HUES6 (cell line): ENCODE data around the gene CEP41.
A peak's percentile ranks its signal among the peaks of the same experiment; 100 is the strongest.

Source experiments
- H3K27ac ChIP-seq: 2 replicates; pipeline ENCODE4 v1.7.0; 2013; ENCODE audit warnings: low read depth, mild to moderate bottlenecking, low read length, inconsistent platforms
- H3K27me3 ChIP-seq: 2 replicates; pipeline ENCODE4 v1.6.1; 2013; ENCODE audit warnings: low read length; ENCODE audit not compliant: control insufficient read depth, insufficient read depth
- H3K36me3 ChIP-seq: 2 replicates; pipeline ENCODE4 v1.6.1; 2013; ENCODE audit warnings: low read length; ENCODE audit not compliant: control insufficient read depth, insufficient read depth
- H3K4me1 ChIP-seq: 2 replicates; pipeline ENCODE4 v1.6.1; 2013; ENCODE audit warnings: low read length; ENCODE audit not compliant: control insufficient read depth, insufficient read depth
- H3K4me3 ChIP-seq: 2 replicates; pipeline ENCODE4 v1.5.1; 2013; ENCODE audit warnings: low read depth, low read length
- H3K9ac ChIP-seq: one replicate; pipeline ENCODE4 v1.6.1; 2013; ENCODE audit warnings: mild to moderate bottlenecking, low read length
- H3K9me3 ChIP-seq: 2 replicates; pipeline ENCODE4 v1.6.1; 2013; ENCODE audit warnings: low read depth, low read length; ENCODE audit not compliant: control insufficient read depth, insufficient read depth

CEP41 gene

GRCh38 chr7:130367836-130368746, 72.7 kb downstream of the CEP41 start:
- Histone ChIP-seq H3K36me3 (no peaks in the 10 kb centered on the region), H3K9ac (no peak overlapping the region), H3K27ac (no peak overlapping the region), H3K4me3 (no peak overlapping the region), H3K9me3 (peaks cover 4% of the 10 kb centered on the region; the same call in 1 of the 2 replicates), H3K27me3 (no peaks in the 10 kb centered on the region), H3K4me1 (peaks cover 40% of the 10 kb centered on the region)

GRCh38 chr7:130367088-130367755, 73.6 kb downstream of the CEP41 start:
- no peaks in the 10 kb centered on the region for H3K27me3 ChIP-seq
- no peak overlapping the region for H3K27ac ChIP-seq
- peaks cover 32% of the 10 kb centered on the region for H3K4me1 ChIP-seq
- H3K36me3 ChIP-seq, result no peaks in the 10 kb centered on the region
- no peak overlapping the region for H3K9ac ChIP-seq
- H3K9me3 ChIP-seq, result peaks cover 4% of the 10 kb centered on the region; the same call in 1 of the 2 replicates
- no peak overlapping the region for H3K4me3 ChIP-seq

GRCh38 chr7:130366564-130366963, 74.3 kb downstream of the CEP41 start:
- H3K4me3 ChIP-seq, result no peak overlapping the region
- H3K27ac ChIP-seq, result no peak overlapping the region
- H3K4me1 ChIP-seq, result peaks cover 32% of the 10 kb centered on the region
- H3K9ac ChIP-seq, result no peak overlapping the region
- H3K27me3 ChIP-seq, result no peaks in the 10 kb centered on the region
- H3K9me3 ChIP-seq, result no peaks in the 10 kb centered on the region
- no peaks in the 10 kb centered on the region for H3K36me3 ChIP-seq

GRCh38 chr7:130365511-130366441, 75.0 kb downstream of the CEP41 start:
- Histone ChIP-seq H3K27me3 (no peaks in the 10 kb centered on the region), H3K4me1 (peaks cover 28% of the 10 kb centered on the region), H3K4me3 (no peak overlapping the region), H3K36me3 (no peaks in the 10 kb centered on the region), H3K9me3 (peaks cover 3% of the 10 kb centered on the region; the same call in 1 of the 2 replicates), H3K27ac (peak overlapping the region; percentile 31; the same call in 1 of the 2 replicates), H3K9ac (peak overlapping the region; percentile 5)

GRCh38 chr7:130365088-130365487, 75.7 kb downstream of the CEP41 start:
- no peak overlapping the region for H3K9ac ChIP-seq
- H3K36me3 ChIP-seq, result no peaks in the 10 kb centered on the region
- H3K27me3 ChIP-seq, result no peaks in the 10 kb centered on the region
- peaks cover 28% of the 10 kb centered on the region for H3K4me1 ChIP-seq
- peaks cover 5% of the 10 kb centered on the region; the same call in 1 of the 2 replicates for H3K9me3 ChIP-seq
- no peak overlapping the region for H3K4me3 ChIP-seq
- peak overlapping the region; percentile 31; the same call in 1 of the 2 replicates for H3K27ac ChIP-seq

- no peaks in the 10 kb centered on the region for H3K36me3 ChIP-seq
- H3K27me3 ChIP-seq, result no peaks in the 10 kb centered on the region
- H3K4me3 ChIP-seq, result no peak overlapping the region
- H3K9ac ChIP-seq, result no peak overlapping the region
- peaks cover 11% of the 10 kb centered on the region; the same call in 1 of the 2 replicates for H3K9me3 ChIP-seq
- H3K27ac ChIP-seq, result no peak overlapping the region
- peaks cover 25% of the 10 kb centered on the region for H3K4me1 ChIP-seq
These were observed 76.4 kb downstream of the CEP41 start for GRCh38 chr7:130364451-130364850.

GRCh38 chr7:130363026-130363847, 77.6 kb downstream of the CEP41 start:
- peaks cover 22% of the 10 kb centered on the region for H3K9me3 ChIP-seq
- H3K4me1 ChIP-seq, result peaks cover 13% of the 10 kb centered on the region
- no peaks in the 10 kb centered on the region for H3K36me3 ChIP-seq
- H3K9ac ChIP-seq, result no peak overlapping the region
- H3K27me3 ChIP-seq, result no peaks in the 10 kb centered on the region
- no peak overlapping the region for H3K27ac ChIP-seq
- H3K4me3 ChIP-seq, result no peak overlapping the region

GRCh38 chr7:130362251-130362816, 78.5 kb downstream of the CEP41 start:
- Histone ChIP-seq H3K4me1 (peaks cover 13% of the 10 kb centered on the region), H3K27ac (no peak overlapping the region), H3K27me3 (no peaks in the 10 kb centered on the region), H3K4me3 (no peak overlapping the region), H3K9ac (no peak overlapping the region), H3K36me3 (no peaks in the 10 kb centered on the region), H3K9me3 (peaks cover 22% of the 10 kb centered on the region)

GRCh38 chr7:130361681-130362080, 79.1 kb downstream of the CEP41 start:
- no peak overlapping the region for H3K9ac ChIP-seq
- H3K36me3 ChIP-seq, result no peaks in the 10 kb centered on the region
- H3K4me1 ChIP-seq, result peaks cover 17% of the 10 kb centered on the region
- H3K27ac ChIP-seq, result no peak overlapping the region
- no peak overlapping the region for H3K4me3 ChIP-seq
- peaks cover 22% of the 10 kb centered on the region for H3K9me3 ChIP-seq
- H3K27me3 ChIP-seq, result no peaks in the 10 kb centered on the region

GRCh38 chr7:130360518-130360917, 80.3 kb downstream of the CEP41 start:
- Histone ChIP-seq H3K9ac (no peak overlapping the region), H3K9me3 (peaks cover 22% of the 10 kb centered on the region), H3K27ac (no peak overlapping the region), H3K27me3 (no peaks in the 10 kb centered on the region), H3K36me3 (no peaks in the 10 kb centered on the region), H3K4me3 (no peak overlapping the region), H3K4me1 (peaks cover 21% of the 10 kb centered on the region)
